OCI-LY7 (cell line): ENCODE data around the gene CTNS. TPM values are rescaled to one million over a fixed set of nuclear protein-coding genes. Genes with fewer than 3 reads are reported as not detected.
"Not testable (repeated sequence)": the region's sequence is repeated elsewhere in the genome, so short reads cannot be mapped to it uniquely, and the experiment has no call there.

Source experiments
- BruUV-seq: library from RNA; stranded (reverse); fragments of 400-500 nt; replicated peaks from 2 replicates; lab custom pipeline; 2021; lab: Mats Ljungman, UMichigan
- CTCF ChIA-PET: fragments of 300-600 bp; sonication (Branson Sonifier 250); formaldehyde crosslinking; loops from one replicate; lab custom pipeline; 2022; ENCODE audit warnings: antibody characterized with exemption; ENCODE audit not compliant: unreplicated experiment; lab: Charles Lee
- POLR2A ChIA-PET: fragments of 300-600 bp; sonication (Branson Sonifier 250); formaldehyde crosslinking; loops from one replicate; lab custom pipeline; 2022; ENCODE audit warnings: antibody characterized with exemption; lab: Charles Lee
- DNase-seq: peaks from one replicate; pipeline ENCODE4 v3.0.0-alpha.2; 2015; ENCODE audit warnings: low spot score
- H2AFZ ChIP-seq: fragments of 200-600 bp; sonication (generic), shearing (Covaris generic); 2 replicates; pipeline ENCODE4 v1.6.1; 2014; ENCODE audit warnings: mild to moderate bottlenecking, antibody characterized with exemption, low read length, moderate library complexity
- H3K27ac ChIP-seq: fragments of 200-600 bp; sonication (generic); 2 replicates; pipeline ENCODE4 v1.5.1; 2014; ENCODE audit warnings: mixed run types, low read depth, mild to moderate bottlenecking, moderate library complexity, low read length, inconsistent platforms; ENCODE audit not compliant: poor library complexity, severe bottlenecking
- H3K36me3 ChIP-seq: fragments of 200-600 bp; sonication (generic); 2 replicates; pipeline ENCODE4 v1.6.1; 2014; ENCODE audit warnings: mild to moderate bottlenecking, antibody characterized with exemption, low read length, moderate library complexity, mixed read lengths; ENCODE audit not compliant: insufficient read depth
- H3K4me1 ChIP-seq: fragments of 200-600 bp; sonication (generic); 2 replicates; pipeline ENCODE4 v1.5.1; 2014; ENCODE audit warnings: mild to moderate bottlenecking, low read length; ENCODE audit not compliant: insufficient read depth, poor library complexity, severe bottlenecking
- H3K4me2 ChIP-seq: fragments of 200-600 bp; sonication (generic); 2 replicates; pipeline ENCODE4 v1.6.1; 2014; ENCODE audit warnings: mild to moderate bottlenecking, low read length
- H3K4me3 ChIP-seq: fragments of 200-600 bp; sonication (generic); 2 replicates; pipeline ENCODE4 v1.5.1; 2014; ENCODE audit warnings: mild to moderate bottlenecking, low read depth, low read length; ENCODE audit not compliant: poor library complexity, severe bottlenecking
- H3K79me2 ChIP-seq: fragments of 200-600 bp; sonication (generic); 2 replicates; pipeline ENCODE4 v1.6.1; 2016; ENCODE audit warnings: low read depth, mild to moderate bottlenecking, low read length, moderate library complexity, mixed read lengths; ENCODE audit not compliant: insufficient read depth
- H3K9me2 ChIP-seq: fragments of 200-600 bp; sonication (generic); 2 replicates; pipeline ENCODE4 v1.6.1; 2016; ENCODE audit warnings: mild to moderate bottlenecking, low read length, mixed read lengths; ENCODE audit not compliant: insufficient read depth
- H3K9me3 ChIP-seq: fragments of 200-600 bp; sonication (generic); 2 replicates; pipeline ENCODE4 v1.6.1; 2014; ENCODE audit warnings: mild to moderate bottlenecking, mixed run types, low read length, mixed read lengths
- H4K20me1 ChIP-seq: fragments of 200-600 bp; sonication (generic); 2 replicates; pipeline ENCODE4 v1.6.1; 2014; ENCODE audit warnings: mild to moderate bottlenecking, antibody characterized with exemption, low read length, moderate library complexity, mixed read lengths; ENCODE audit not compliant: insufficient read depth
- EZH2phosphoT487 ChIP-seq: fragments of 200-600 bp; sonication (generic); IDR thresholded peaks from 2 replicates; pipeline ENCODE4 v1.6.1; 2018; ENCODE audit warnings: low read depth, borderline replicate concordance, mild to moderate bottlenecking, mixed run types, antibody characterized with exemption, low read length, moderate library complexity, mixed read lengths
- intact Hi-C: fragments of 100-400 bp; cut with micrococcal nuclease; formaldehyde crosslinking; loops from one replicate; pipeline ENCODE4 v1.10.0; 2022; ENCODE audit not compliant: unreplicated experiment
- total RNA-seq, 2 experiments: library from RNA; depleted of rRNA in 1 of 2; stranded (reverse); fragments of >200 nt in 1 of 2; shearing (Covaris generic) in 1 of 2; gene quantifications; 2 replicates each; pipeline ENCODE4 v1.2.3, GENCODE V29; 2014 to 2022
- TF ChIP-seq, protein P1 (sequence below): fragments of 200-600 bp; sonication (generic); conservative IDR thresholded peaks from 2 replicates; pipeline ENCODE4 v1.5.1; 2014; ENCODE audit warnings: mild to moderate bottlenecking, antibody characterized with exemption, low read length, moderate library complexity, mixed read lengths

CTNS gene
- total RNA-seq, 2 experiments from 2014 or later, result 5.6 to 13.6 TPM

DNA sequence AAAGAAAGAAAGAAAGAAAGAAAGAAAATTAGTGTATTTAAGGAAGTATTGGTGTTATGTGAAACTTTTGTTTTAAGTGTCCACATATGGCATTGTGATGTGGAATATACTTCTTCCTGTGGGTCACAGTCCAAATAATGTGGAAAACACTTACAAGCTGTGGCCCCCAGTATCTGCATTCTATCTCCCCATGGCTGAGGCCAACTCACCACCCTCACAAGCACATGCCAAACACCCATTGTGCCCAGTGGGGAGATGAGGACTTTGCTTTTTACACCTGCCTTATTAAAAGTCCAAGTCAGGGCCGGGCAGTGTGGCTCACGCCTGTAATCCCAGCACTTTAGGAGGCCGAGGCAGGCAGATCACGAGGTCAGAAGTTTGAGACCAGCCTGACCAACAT, 63.4 kb downstream of the CTNS start:
- no peak overlapping the region for H2AFZ ChIP-seq
- peaks cover 12% of the 10 kb centered on the region for H3K4me1 ChIP-seq
- no peaks in the 10 kb centered on the region for H3K9me2 ChIP-seq
- TF ChIP-seq, protein P1, sequence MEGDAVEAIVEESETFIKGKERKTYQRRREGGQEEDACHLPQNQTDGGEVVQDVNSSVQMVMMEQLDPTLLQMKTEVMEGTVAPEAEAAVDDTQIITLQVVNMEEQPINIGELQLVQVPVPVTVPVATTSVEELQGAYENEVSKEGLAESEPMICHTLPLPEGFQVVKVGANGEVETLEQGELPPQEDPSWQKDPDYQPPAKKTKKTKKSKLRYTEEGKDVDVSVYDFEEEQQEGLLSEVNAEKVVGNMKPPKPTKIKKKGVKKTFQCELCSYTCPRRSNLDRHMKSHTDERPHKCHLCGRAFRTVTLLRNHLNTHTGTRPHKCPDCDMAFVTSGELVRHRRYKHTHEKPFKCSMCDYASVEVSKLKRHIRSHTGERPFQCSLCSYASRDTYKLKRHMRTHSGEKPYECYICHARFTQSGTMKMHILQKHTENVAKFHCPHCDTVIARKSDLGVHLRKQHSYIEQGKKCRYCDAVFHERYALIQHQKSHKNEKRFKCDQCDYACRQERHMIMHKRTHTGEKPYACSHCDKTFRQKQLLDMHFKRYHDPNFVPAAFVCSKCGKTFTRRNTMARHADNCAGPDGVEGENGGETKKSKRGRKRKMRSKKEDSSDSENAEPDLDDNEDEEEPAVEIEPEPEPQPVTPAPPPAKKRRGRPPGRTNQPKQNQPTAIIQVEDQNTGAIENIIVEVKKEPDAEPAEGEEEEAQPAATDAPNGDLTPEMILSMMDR, result no peak
- TF ChIP-seq EZH2phosphoT487, result no peak
- BruUV-seq, result no TSS peak
- peaks cover 30% of the 10 kb centered on the region for H3K36me3 ChIP-seq
- no peak overlapping the region for H3K4me3 ChIP-seq
- intact Hi-C loops, result no loop called here
- CTCF ChIA-PET, result no interaction called here
- H3K9me3 ChIP-seq, result peaks cover 13% of the 10 kb centered on the region; the same call in 1 of the 2 replicates
- DNase-seq, result no peak
- H3K79me2 ChIP-seq, result peaks cover 9% of the 10 kb centered on the region
- POLR2A ChIA-PET, result no interaction called here
- H4K20me1 ChIP-seq, result no peaks in the 10 kb centered on the region
- H3K4me2 ChIP-seq, result no peak overlapping the region
- no peak overlapping the region for H3K27ac ChIP-seq

DNA sequence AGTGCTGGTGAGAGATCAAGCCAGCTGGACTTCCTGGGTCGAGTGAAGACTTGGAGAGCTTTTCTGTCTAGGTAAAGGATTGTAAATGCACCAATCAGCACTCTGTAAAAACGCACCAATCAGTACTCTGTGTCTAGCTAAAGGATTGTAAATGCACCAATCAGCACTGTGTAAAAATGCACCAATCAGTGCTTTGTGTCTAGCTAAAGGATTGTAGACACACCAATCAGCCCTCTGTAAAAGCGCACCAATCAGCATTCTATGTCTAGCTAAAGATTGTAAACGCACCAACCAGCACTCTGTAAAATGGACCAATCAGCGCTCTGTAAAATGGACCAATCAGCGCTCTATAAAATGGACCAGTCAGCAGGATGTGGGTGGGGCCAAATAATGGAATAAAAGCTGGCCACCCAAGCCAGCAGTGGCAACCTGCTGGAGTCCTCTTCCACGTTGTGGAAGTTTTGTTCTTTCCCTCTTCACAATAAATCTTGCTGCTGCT, 65.5 kb downstream of the CTNS start:
- not testable (repeated sequence) for H3K27ac ChIP-seq

DNA sequence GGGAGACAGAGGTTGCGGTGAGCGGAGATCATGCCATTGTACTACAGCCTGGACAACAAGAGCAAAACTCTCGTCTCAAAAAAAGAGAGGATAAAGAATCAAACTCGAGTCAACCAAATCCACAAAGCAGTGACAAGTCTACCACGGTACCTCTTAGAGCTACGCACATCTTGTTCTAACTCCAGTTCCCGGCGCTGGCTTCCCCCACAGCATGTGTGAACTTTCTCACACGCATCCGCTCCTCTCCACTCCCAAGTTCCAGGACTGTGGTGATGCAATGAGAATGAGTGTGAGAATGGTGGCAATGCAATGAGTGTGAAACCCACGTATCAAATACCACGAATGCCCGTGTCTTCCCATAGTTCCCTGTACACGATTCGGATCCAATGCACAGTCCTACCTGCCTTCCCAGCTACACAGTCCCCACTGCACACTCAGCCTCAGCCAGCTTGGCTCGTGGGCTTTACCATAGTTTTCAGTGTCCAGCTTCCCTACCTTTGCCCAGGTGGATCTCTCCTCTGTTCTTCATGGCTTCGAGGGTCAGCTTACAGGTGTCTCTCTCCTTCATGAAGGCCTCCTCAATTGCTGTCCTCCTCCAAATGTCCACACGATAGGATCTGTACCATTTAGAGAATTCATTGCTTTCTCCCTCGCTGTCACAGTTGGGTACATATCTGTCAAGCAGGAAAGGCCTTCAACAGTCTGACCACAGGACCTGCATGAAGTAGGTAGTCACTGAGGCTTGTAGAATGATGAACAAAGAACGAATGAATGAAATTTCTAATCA, 68.6 kb downstream of the CTNS start:
- no peaks in the 10 kb centered on the region for H3K9me2 ChIP-seq
- intact Hi-C loops, result no loop called here
- no peaks in the 10 kb centered on the region for H4K20me1 ChIP-seq
- POLR2A ChIA-PET, result no interaction called here
- no TSS peak for BruUV-seq
- H3K27ac ChIP-seq, result no peak overlapping the region
- H3K4me1 ChIP-seq, result peaks cover 23% of the 10 kb centered on the region
- H3K79me2 ChIP-seq, result no peaks in the 10 kb centered on the region
- no peak for DNase-seq
- H2AFZ ChIP-seq, result no peak overlapping the region
- no peaks in the 10 kb centered on the region for H3K9me3 ChIP-seq
- no peak for TF ChIP-seq EZH2phosphoT487
- TF ChIP-seq, protein P1, result no peak
- H3K4me2 ChIP-seq, result no peak overlapping the region
- CTCF ChIA-PET, result no interaction called here
- no peak overlapping the region for H3K4me3 ChIP-seq
- peaks cover 22% of the 10 kb centered on the region for H3K36me3 ChIP-seq

More for the DNA sequence above, 65.5 kb downstream of the CTNS start:
- intact Hi-C loops, H2AFZ ChIP-seq, H4K20me1 ChIP-seq, H3K79me2 ChIP-seq, H3K4me2 ChIP-seq, BruUV-seq, H3K9me2 ChIP-seq, H3K4me1 ChIP-seq, CTCF ChIA-PET, H3K4me3 ChIP-seq: not testable (repeated sequence)
- POLR2A ChIA-PET, result interaction anchor here (0.8 kb wide), 1 partner anchor 9 kb away, joined by 4 read pairs; no protein-coding TSS in a partner anchor
- Histone ChIP-seq H3K36me3 (peaks cover 29% of the 10 kb centered on the region), H3K9me3 (peaks cover 13% of the 10 kb centered on the region; the same call in 1 of the 2 replicates)
- peak; percentile 34 for DNase-seq

DNA sequence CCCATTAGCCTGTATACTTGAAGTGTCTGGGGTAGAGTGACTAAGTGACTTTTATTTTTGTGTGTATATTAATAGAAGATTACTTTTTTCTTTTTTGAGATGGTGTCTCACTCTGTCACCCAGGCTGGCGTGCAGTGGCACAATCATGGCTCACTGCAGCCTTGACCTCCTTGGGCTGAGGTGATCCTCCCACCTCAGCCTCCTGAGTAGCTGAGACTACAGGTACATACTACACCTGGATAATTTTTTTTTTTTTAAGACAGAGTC, 69.1 kb downstream of the CTNS start:
- H3K4me3 ChIP-seq, H4K20me1 ChIP-seq, DNase-seq, H3K9me2 ChIP-seq, POLR2A ChIA-PET, BruUV-seq, H2AFZ ChIP-seq, H3K79me2 ChIP-seq, H3K27ac ChIP-seq, H3K4me2 ChIP-seq, H3K9me3 ChIP-seq, intact Hi-C loops, CTCF ChIA-PET: not testable (repeated sequence)
- H3K36me3 ChIP-seq, result peaks cover 22% of the 10 kb centered on the region
- H3K4me1 ChIP-seq, result peaks cover 27% of the 10 kb centered on the region
